AG09309 (cell line): ENCODE results near the gene DUSP16.

Experiments
- DNase-seq: peaks from one replicate; pipeline ENCODE4 v3.0.0-alpha.2; 2010; ENCODE audit warnings: low read depth
- H3K4me3 ChIP-seq: 2 replicates; pipeline ENCODE4 v1.5.1; 2011; ENCODE audit warnings: mild to moderate bottlenecking, low read depth, low read length, moderate library complexity; ENCODE audit not compliant: control insufficient read depth
- TF ChIP-seq, protein P1 (sequence below): IDR thresholded peaks from 2 replicates; pipeline ENCODE4 v1.5.1; 2011; ENCODE audit warnings: mild to moderate bottlenecking, low read depth, low read length, inconsistent platforms; ENCODE audit not compliant: insufficient read depth, control insufficient read depth; ENCODE audit errors: missing control alignments

The DUSP16 gene

DNA sequence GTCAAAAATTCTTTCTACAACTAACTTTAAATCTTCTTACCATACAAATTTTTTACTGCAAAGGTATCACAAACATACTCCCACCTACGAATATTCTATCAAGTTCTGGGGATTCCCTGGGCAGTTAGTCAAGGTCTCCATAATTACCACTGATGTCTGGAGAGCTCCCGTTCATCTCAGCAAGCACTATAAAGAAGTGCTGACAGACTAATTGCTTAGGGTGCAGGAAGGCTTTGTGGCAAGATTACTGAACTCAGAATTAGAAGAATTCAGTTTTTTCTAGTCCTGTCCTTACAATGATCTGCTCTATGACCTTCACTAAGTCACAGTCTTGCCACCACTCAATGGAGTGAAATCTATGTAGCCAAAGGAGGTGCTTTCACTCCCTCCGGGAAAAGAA is 61.5 kb downstream of the DUSP16 start:
- TF ChIP-seq, protein P1, sequence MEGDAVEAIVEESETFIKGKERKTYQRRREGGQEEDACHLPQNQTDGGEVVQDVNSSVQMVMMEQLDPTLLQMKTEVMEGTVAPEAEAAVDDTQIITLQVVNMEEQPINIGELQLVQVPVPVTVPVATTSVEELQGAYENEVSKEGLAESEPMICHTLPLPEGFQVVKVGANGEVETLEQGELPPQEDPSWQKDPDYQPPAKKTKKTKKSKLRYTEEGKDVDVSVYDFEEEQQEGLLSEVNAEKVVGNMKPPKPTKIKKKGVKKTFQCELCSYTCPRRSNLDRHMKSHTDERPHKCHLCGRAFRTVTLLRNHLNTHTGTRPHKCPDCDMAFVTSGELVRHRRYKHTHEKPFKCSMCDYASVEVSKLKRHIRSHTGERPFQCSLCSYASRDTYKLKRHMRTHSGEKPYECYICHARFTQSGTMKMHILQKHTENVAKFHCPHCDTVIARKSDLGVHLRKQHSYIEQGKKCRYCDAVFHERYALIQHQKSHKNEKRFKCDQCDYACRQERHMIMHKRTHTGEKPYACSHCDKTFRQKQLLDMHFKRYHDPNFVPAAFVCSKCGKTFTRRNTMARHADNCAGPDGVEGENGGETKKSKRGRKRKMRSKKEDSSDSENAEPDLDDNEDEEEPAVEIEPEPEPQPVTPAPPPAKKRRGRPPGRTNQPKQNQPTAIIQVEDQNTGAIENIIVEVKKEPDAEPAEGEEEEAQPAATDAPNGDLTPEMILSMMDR = no peak
- DNase-seq = no peak
- H3K4me3 ChIP-seq = no peak overlapping the region

DNA sequence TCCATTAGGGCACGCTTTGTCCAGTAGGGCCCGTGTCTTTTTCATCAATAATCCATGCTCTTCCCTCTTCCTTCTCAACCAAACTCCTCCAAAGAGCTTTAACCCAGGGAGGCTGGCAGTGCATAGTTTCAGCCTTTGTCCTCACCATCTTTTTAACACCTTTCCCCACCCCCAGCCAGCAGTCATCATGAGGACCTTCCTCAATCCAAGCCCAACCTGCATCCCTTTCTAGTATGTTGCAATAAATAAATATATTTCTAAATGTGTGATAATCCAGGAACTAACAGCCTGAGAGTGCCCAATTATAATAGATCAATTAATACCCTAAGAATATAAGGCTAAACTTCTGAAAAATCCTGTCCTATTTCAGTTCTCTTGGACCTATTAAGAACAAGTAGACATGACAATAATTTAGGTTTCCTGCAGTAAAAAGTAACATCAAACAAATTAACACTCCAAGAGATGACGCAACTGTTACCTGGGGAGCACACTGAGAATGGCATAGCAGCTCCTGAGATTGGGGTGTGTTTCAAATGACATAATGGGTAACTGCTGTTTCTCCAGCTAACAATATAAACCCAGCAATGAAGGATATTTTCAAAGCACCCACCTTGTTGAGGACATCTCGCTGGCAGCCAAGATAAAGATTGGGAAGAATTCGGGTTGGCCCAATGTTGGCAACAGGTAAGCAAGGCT is 62.6 kb downstream of the DUSP16 start:
- DNase-seq = no peak
- H3K4me3 ChIP-seq = no peak overlapping the region
- TF ChIP-seq, protein P1 = no peak

DNA sequence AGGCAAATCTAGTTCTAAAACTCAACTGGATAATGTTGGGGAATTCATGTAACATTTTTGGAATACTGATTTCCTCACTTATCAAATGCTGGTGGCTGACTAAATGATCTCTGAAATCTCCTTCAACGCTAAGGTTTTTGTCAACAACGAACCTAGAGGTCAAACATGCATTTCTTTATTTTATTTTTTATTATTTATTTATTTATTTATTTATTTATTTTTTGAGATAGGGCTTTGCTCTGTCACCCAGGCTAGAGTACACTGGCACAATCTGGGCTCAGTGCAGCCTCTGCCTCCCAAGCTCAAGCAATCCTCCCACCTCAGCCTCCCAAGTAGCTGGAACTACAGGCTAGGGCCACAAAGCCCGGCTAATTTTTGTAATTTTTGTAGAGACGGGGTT is 64.5 kb downstream of the DUSP16 start:
- TF ChIP-seq, protein P1 = no peak
- H3K4me3 ChIP-seq = no peak overlapping the region
- no peak for DNase-seq

DNA sequence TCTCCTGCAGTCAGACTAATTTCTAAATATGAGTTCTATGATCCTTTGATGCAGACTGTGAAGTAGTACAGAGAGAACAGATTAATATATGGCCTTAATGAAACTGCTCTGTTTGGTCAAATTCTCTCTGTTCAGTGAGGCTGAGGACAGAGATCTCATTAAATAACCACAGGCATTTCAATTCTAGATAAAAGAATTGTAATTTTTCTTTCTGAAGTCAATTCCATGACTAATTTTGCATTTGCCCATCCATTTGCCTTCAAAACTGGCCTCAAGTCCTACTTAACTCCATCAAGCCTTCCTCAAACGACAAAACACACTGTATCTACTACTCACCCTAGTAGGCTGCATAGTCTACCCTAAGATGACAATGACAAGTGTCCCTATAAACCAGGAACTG is 67.1 kb downstream of the DUSP16 start:
- no peak overlapping the region for H3K4me3 ChIP-seq
- no peak for DNase-seq
- TF ChIP-seq, protein P1 = no peak

DNA sequence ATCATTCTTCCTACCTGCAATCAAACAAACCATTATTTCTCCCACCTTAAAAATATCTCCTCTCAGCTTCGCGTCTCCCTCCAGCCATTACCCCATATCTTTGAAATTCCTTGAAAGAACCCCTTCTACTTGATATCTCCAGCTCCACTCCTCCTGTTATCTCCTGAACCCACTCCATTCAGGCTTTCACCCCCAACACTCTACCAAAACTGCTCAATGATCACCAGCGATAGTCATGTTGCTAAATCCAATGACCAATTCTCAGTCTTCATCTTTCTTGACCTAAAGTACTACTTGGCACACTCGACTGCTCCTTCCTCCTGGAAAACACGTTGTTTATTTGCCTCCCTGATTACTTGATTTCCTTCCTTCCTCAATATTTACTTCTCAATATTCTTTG is 70.1 kb downstream of the DUSP16 start:
- no peak overlapping the region for H3K4me3 ChIP-seq
- DNase-seq = no peak
- TF ChIP-seq, protein P1 = no peak

DNA sequence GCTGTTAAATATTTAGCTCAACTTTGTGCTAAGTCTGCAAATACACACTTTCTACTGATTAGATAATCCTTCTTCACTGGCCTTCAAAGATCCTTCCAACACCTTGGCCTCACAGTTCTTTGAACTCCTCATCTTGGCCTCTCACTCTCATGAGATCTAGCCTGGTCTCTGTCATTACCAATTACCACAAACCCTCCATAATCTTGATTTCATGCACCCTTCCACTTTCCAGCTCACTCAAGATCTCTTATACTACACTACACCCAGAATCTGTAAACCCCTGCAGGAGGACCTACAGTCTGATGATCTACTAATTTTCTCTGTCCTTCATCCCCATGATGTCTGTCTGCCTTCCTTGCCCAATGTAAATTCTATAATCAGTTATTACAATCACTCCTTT is 71.1 kb downstream of the DUSP16 start:
- TF ChIP-seq, protein P1 = no peak
- no peak for DNase-seq
- no peak overlapping the region for H3K4me3 ChIP-seq
